NCI-H2107 (cell line): ENCODE measurements around the gene EIF2A.
A peak's percentile ranks its signal among the peaks of the same experiment; 100 is the strongest.
"Not testable (repeated sequence)": the region's sequence is repeated elsewhere in the genome, so short reads cannot be mapped to it uniquely, and the experiment has no call there.

ENCODE experiments used
- DNase-seq: peaks from one replicate; lab custom pipeline; 2025; lab: John Stamatoyannopoulos, UW

Gene EIF2A

DNA sequence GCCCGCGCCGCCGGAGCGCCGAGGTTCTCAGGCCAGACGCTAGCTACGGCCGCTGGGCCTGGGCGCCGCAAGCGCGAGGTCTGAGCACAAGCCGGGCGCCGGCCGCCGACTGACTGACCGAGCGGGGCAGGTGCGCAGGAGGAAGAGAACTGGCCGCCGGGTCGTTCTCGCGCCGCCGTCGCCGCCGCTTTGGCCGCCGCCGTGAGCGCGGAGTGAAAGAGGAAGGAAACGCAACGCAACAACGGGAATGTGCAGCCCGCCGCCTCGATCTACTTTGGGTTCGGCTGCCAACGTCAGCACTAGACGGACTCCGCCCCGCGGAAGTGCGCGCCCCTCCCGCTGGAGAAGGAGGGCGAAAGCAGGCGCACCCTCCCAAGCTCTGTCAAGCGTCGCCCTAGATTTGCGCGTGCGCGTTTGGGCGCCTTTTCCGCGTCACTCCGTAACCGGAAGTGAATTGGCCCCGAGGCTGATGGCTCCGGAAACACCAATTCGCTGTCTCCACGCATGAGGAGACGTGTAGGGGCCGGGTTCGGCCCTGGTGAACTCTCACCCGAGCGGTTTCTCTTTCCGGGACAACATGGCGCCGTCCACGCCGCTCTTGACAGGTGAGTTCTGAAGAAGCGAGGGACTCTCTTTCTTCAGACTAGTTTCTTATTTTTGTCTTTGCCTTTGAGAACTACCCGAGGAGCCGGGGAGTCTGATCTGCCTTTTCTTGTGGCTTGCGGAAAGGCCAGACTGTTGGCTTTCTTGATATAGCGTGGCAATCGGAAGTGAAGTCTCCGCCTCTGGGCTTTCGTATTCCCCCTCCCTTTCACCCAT, at the start of gene EIF2A, which contains the start of gene SERP1:
EIF2A (plus strand) TSS at position 562 of the 819 bp plus-strand sequence; CDS start at position 578, 16 bp downstream.
SERP1 (minus strand) TSS at position 271 of the 819 bp plus-strand sequence. CDS start 361 bp downstream, outside the sequence.
- peak; percentile 99 for DNase-seq

DNA sequence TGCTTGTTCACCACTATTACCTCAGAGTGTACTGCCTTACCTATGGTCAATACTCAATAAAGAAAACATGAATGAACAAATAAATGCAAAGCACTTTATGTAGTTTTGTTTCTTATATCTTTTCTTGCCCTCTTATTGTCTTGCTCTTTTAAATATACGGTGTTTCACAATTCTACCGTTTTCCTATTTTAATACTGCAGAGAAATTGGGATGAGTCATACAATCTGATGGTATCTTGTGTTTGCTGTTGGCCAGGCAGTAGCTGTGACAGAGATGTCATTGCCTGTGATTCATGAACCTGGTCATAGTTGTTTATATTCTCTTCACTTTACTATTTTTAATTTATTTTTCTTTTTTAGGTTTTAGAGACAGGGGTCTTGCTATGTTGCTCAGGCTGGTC, 48.6 kb upstream of the EIF2A start:
- no peak for DNase-seq

DNA sequence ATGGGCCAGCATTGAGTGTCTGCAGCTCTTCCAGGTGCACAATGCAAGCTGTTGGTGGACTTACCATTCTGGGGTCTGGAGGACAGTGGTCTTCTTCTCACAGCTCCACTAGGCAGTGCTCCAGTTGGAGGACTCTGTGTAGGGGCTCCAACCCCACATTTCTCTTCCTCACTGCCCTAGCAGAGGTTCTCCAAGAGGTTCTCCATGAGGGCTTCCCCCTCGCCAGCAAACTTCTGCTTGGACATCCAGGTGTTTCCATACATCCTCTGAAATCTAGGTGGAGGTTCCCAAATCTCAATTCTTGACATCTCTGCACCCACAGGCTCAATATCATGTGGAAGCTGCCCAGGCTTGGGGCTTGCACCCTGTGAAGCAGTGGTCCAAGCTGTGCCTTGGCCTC, 45.6 kb upstream of the EIF2A start:
- not testable (repeated sequence) for DNase-seq

DNA sequence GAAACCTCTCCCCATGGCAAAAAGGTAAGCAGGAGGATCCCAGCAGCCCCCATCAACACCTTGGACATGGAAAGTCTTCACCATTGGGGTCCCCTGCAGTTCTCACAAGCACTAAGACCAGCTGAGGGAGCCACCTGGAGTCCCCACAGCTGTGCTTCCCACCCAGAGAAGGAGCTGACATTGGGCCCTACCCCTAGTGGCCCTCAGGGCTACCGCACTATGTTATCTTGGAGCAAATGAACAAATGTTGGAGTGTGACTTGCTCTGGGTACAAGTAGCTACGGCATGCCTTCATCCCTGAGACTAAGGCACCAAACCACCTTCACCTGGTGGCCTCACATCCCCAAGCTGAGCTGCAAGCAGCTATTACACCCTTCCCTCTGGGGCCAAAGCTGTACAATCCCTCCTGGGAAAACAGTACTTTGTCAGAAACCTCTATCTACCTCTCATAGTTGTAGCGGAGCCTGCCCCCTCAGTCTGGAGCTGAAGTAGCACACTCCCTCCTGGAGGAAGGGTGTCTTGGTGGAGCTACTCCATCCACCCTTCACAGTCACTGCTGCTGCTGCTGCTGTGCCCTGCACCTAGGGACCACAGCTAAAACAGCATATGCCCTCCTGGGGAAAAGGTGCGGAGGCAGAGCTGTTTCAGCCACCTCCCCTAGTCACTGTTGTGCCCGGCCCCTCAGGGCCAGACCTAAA, 43.0 kb upstream of the EIF2A start:
- no peak for DNase-seq

DNA sequence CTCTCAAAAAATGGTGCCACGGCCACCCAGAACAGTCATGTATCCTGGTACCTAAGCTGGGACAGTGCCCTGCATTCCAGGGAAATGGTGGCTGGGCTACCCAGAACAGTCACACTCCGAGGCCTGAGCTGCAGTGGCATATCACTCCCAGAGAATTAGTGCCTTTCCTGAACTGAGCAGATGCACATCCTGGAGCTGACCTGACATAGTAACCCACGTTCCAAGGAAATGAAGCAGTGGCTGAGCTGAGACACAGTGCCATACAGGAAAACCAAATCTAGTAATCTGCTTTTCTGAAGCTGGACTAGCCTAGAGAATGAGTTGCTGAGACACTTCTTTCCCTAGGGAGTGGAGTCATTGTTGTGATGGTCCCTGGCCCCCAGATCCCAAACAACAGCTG, 42.1 kb upstream of the EIF2A start:
- no peak for DNase-seq

DNA sequence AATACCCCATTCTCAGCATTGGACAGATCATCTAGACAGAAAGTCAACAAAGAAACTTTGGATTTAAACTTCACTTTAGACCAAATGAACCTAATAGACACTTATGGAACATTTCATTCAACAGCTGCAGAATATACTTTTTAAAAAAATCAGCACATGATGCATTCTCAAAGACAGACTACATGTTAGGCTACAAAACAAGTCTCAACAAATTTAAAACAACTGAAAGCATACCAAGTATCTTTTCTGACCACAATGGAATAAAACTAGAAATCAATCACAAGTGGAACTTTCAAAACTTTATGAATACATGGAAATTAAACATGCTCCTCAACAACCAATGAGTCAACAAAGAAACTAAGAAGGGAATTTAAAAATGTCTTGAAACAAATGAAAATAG, 38.2 kb upstream of the EIF2A start:
- no peak for DNase-seq

DNA sequence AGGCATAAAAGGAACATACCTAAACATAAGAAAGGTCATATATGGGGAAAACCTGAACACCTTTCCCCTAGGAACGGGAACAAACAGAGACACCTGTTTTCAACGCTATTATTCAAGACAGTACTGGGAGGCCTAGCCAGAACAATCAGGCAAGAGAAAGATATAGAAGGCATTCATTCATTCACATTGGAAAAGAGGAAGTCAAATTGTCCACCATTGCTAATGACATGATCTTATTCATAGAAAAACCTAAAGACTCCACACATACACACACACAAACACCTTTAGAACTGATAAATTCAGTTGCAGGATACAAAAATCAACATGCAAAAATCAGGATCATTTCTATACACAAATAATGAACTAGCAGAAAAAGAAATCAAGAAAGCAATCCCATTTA, 36.8 kb upstream of the EIF2A start:
- no peak for DNase-seq

DNA sequence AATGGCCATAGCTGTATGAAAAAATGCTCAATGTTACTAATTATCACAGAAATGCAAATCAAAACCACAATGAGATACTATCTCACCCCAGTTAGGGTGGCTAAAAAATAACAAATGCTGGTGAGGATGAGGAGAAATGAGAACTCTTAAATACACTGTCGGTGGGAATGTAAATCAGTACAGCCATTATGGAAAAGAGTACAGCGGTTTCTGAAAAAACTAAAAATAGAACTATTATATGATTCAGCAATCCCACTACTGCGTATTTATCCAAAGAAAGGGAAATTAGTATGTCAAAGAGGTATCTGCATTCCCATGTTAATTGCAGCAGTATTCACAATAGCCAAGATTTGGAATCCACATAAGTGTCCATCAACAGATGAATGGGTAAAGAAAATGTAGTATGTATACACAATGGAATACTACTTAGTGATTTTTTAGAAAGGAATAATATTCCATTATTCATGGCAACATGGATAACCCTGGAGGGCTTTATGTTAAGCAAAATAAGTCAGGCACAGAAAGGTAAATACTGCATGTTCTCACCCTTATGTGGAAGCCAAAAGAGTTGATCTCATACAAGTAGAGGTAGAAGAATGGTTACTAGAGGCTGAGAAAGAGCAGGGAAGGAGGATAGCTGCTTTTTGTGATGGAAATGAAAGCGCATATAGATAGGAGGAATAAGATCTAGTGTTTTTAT, 35.3 kb upstream of the EIF2A start:
- DNase-seq: no peak

DNA sequence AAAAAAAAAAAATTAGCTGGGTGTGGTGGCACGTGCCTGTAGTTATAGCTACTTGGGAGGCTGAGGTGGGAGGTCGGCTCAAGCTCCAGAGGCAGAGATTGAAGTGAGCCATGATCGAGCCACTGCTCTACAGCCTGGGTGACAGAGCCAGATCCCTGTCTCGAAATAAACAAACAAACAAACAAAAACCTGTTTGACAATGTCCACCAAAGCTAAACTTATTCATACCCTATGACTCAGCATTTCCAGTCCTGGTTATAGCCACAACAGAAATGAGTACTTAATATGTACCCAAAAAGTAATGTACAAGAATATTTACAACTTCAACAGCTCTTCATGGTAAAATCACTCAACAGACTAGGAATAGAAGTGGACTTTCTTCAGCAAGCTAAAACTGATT, 31.4 kb upstream of the EIF2A start:
- no peak for DNase-seq

DNA sequence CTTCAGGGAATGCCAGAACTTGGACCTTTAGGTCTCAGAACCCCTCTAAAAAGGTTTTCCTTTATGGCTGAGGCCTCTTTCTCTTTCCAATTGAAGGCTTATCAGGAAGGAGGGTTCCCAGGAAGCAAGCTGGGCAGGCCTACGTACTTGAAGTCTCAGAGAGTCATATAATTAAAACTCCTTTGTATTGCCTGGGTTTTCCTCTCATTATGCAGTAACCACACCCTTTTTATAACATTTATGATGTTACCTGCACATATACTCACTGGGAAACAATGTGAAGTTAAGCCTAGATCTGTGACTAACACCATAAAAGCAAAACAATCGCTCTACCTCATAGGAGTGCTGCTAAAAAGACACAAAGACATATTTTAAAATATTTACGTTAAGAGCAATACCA, 27.6 kb upstream of the EIF2A start:
- no peak for DNase-seq

DNA sequence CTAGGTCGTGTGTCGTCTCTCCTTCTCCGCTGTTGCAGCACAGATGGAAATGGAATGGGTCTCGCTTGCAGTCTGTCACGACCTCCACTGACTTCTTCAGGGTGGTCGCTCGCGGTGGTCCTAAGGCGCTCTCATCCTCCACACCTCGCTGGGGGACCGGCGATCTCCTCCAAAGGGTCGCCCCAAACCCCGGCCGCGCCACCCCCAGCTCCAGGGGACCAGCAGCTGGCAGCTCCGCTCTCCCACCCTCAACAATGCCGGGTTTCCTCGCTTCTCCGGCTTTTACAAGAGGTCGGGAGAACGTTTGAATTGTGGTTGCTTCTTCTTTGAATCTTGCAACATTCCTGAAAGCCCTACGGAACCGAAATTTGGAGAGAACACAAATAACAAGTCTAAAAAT, 26.2 kb upstream of the EIF2A start:
- DNase-seq: no peak

DNA sequence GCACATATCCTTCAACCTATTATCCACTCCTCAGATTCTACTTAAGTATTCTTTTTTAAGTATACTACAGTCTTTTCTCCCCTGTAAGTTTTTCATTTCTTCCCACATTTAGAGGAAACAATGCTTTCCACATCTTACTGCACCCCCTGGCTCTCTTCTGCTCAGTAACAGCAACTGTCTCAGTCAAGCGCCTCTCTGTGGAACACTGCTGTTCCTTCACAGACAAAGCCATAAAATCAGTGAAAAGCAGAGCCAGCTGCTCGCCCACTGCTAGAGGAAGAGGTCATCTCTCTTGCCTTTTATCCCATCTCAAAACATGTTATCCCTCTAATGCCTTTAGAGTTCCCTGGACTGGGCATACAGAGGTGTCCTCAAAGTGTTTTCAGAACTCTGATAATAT, 25.1 kb upstream of the EIF2A start:
- DNase-seq: no peak

DNA sequence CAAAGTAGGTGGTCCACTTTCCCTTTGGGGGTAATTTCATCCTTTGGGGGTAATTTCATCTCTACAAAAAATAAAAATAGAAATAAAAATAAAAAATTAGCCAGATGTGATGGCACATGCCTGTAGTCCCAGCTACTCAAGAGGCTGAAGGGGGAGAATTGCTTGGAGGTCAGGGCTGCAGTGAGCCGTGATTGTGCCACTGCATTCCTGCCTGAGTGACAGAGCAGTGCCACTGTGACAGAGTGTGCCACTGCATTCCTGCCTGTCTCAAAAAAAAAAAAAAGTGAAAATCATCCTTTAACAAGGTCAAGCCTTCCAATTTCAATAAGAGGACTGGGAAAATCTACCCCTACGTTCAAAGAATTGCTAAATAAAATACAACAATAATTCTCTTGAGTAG, 23.0 kb upstream of the EIF2A start:
- DNase-seq: no peak

DNA sequence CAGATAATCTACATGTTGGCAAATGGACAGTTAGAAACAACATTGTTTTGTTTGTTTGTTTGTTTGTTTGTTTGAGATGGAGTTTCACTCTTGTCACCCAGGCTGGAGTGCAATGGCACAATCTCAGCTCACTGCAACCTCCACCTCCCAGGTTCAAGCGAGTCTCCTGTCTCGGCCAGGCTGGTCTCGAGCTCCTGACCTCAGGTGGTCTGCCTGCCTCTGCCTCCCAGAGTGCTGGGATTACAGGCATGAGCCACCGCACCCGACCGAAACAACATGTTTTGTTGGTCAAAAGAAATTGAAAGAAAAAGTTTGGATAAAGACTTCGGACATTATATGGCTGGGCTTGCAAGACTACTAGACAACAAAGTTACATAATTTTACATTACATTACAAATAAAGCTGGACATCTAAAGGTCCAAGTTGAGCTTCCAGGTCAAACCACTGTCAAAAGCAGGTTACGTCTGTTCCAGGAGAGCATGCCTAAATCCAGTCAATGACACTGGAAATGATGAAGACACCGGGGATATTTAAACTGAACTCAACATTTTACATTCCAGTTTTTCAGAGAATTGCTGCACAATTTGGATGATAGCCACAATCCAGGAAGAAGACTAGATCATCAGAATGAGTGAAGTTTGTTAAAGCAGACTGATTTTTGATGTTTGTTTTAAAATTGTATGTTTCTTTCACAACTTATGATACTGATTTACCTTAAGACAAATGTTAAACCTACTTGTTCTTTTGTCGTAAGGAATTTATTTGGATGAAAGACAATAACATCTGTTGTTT, 18.9 kb upstream of the EIF2A start:
- DNase-seq: no peak

DNA sequence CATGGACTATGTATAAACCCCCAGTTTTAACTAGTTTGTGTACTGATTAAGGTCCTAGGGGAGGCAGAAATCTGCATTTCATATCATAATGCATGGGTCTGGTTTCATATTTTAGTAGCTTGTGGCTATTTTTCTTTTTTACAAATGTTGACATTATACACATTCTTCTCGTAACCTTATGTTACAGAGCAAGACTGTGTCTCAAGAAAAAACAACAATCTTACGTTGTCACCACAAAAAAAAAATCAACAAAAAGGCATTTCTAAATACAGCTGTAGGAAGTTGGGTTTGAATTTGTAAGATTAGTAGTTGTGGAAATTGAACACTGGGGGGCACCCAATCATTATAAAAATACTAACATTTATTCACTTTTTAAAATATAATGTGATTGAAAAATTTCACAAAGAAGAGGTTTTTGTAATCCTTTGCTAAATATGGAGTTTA, 18.2 kb upstream of the EIF2A start:
- DNase-seq: no peak

DNA sequence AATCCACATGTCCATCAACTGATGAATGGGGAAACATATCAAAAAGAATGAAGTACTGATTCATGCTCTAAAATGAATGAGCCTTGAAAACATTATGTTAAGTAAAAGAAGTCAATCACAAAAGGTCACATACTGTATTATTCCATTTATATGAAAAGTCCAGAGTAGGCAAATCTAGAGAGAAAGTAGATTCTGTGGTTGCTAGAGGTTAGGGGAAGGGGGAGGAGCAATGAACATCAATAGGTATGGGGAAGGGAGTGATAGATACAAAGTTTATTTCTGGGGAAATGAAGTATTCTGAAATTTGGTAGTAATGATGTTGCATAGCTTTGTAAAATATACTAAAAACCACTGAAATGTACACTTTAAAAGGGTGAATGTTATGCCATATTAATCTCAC, 14.8 kb upstream of the EIF2A start:
- DNase-seq: no peak

DNA sequence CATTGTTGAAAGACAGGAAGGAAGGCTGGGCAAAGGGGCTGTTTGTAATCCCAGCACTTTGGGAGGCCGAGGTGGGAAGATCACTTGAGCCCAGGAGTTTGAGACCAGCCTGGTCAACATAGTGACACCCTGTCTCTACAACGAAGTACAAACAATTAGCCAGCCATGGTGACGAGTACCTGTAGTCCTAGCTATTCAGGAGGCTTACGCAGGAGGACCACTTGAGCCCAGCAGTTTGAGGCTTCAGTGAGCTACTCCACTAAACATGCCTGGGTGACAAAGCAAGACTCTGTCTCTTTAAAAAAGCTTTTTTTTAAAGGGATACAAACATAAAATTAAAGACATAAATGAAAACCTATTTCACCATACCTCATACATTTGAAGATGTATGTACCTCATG, 11.4 kb upstream of the EIF2A start:
- peak; percentile 19 for DNase-seq

DNA sequence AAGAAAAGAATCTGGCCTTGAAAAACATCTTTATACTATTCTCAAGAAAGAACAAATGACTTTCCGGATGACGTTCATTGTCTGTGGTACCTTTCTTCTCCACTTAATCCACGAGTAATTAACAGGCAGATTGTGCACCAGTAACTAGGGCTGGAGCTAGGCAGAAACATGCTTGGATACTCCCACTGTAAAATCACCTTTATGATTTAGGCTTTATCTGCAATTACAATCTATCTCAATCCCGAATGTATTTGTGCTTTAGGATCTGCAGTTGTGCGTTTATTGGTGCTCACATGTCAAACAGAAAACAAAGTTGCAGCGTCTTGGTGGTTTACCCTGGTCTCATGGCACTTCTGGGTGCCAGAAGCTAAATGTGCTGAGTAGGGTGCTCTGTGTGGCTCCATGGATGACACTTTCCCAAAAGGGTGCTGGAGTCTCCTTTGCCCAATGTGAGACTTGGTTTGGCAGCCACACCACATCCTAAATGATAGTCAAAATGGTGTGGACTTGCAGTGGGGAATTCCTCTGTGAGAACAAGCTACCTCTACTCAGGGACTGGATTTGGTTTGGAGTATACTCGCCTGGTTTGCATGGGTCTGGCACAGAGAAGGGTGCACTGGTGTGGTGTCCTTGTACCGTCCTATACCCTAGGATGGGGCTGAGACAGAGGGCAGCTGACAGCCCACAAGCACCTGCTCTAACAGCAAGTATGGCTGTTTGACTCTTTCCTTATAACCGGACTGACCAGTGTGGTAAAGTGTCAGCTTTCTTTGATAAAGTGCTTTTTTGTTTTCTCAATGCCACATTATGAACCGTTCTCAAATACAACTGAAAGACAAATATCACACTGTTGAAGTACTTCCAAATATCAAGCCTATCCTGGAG, 8.0 kb upstream of the EIF2A start:
- DNase-seq: no peak

DNA sequence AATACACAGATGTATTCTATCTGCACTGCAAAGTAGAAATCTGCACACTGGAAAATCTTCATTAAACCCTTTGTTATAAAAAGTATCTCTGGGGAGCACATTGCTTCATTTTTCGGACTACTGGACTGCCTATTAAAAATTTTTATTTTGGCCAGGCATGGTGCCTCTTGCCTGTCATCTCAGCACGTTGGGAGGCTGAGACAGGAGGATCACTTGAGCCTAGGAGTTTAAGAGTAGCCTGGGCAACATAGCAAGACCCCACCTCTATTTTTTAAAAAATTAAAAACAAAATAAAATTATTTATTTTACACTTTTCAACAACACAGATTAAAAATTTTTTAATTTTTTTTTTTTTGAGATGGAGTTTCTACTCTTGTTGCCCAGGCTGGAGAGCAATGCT, 6.3 kb upstream of the EIF2A start:
- no peak for DNase-seq

DNA sequence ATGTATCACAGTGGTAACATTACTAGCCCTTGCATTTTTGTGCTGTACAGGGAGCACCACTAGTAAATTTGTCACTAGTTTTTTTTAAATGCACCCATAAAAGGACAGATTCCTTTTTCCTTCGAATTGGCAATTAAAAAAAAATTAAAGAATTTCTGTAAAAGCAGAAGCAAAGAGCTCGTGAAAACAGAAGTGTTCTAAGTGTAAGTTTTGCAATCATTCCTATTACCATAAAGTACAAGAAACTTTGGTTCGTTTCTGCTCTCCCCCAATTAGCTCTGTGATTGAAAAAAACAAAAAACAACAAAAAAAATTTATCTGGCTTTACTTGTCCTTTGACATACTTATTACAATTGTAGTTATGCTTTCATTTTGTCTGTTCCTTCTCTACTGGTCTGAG, 5.6 kb upstream of the EIF2A start:
- DNase-seq: no peak

DNA sequence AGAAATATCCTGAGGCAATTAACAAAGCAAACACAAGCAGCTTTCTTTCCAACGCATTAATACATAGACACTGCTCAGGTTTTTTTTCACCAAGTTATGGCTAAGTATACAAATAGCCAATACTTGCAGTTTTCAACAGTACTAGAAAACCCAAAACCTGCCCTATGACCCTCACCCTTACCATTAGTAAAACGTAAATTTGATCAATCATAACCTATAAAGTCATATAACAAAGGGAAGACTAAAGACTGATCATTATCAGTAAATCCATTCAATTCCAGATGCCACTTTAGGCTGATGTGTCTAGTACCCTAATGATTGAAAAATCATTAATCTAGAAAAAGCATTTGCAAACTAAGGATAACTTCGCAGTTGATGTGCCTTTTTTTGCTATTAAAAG, 3.5 kb upstream of the EIF2A start:
- DNase-seq: no peak
